ENCODE measurements around the gene SRD5A3. TPM values are rescaled to one million over a fixed set of nuclear protein-coding genes. Genes with fewer than 3 reads are reported as not detected.

Gene SRD5A3
- total RNA-seq, 2 experiments from 2014 or later: 12.9 to 15.9 TPM

DNA sequence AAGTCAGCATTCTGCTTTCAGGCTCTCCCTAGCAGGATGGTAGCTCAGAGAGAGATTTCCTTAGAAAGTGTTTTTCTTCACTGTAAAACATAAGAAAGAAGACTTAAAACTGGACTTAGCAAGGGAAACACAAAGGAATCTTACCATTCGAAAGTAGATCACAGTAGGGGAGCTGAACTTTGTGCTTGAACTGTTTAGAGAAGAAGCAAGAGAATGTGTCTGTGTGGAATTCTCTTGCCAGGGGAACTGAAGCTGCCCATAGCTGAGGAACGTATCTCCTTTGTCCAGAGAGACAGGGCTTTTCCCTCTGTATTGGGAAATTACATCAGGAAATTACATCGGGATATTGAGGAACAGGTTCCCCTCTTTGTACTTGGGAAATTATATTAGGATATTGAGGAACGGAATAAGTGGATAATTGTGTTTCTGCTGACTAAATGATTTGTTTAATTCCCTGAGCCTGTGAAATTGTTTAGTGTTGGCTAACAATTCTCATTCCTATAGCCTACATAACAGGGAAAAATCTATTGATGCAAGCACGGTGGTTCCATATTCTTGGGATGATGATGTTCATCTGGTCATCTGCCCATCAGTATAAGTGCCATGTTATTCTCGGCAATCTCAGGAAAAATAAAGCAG, 21.2 kb downstream of the SRD5A3 start:
- Mint-ChIP-seq H3K27me3 (no peaks in the 10 kb centered on the region), H3K4me1 (ENCODE audit: low read depth) (no peaks in the 10 kb centered on the region), H3K9me3 (no peaks in the 10 kb centered on the region), H3K4me3 (no peak overlapping the region), H3K27ac (no peak overlapping the region), H3K36me3 (ENCODE audit: low read depth) (peaks cover 4% of the 10 kb centered on the region)
- CTCF ChIA-PET: interaction anchor here (1.2 to 1.3 kb wide), 2 partner anchors 10 to 12 kb away, joined by 3 read pairs; no protein-coding TSS in a partner anchor
- TF ChIP-seq, protein P1, sequence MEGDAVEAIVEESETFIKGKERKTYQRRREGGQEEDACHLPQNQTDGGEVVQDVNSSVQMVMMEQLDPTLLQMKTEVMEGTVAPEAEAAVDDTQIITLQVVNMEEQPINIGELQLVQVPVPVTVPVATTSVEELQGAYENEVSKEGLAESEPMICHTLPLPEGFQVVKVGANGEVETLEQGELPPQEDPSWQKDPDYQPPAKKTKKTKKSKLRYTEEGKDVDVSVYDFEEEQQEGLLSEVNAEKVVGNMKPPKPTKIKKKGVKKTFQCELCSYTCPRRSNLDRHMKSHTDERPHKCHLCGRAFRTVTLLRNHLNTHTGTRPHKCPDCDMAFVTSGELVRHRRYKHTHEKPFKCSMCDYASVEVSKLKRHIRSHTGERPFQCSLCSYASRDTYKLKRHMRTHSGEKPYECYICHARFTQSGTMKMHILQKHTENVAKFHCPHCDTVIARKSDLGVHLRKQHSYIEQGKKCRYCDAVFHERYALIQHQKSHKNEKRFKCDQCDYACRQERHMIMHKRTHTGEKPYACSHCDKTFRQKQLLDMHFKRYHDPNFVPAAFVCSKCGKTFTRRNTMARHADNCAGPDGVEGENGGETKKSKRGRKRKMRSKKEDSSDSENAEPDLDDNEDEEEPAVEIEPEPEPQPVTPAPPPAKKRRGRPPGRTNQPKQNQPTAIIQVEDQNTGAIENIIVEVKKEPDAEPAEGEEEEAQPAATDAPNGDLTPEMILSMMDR (IDR thresholded peaks at IDR 0.05): no peak
- DNase-seq (no peak), ATAC-seq (no peak)
- POLR2A ChIA-PET: no interaction called here
- intact Hi-C loops (cut with micrococcal nuclease): no loop called here

DNA sequence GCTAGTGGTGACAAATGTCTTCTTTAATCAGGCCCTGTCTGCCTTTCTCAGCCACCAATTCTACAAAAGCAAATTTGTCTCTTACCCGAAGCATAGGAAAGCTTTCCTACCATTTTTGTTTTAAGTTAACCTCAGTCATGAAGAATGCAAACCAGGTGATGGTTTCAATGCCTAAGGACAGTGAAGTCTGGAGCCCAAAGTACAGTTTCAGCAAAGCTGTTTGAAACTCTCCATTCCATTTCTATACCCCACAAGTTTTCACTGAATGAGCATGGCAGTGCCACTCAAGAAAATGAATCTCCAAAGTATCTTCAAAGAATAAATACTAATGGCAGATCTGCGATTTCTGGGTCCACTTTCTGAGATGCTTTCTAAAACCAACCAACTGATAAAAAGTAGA, 23.9 kb downstream of the SRD5A3 start:
- Mint-ChIP-seq H3K36me3 (ENCODE audit: low read depth) (peaks cover under 1% of the 10 kb centered on the region), H3K4me1 (ENCODE audit: low read depth) (no peaks in the 10 kb centered on the region), H3K27ac (no peak overlapping the region), H3K27me3 (no peaks in the 10 kb centered on the region), H3K9me3 (no peaks in the 10 kb centered on the region), H3K4me3 (no peak overlapping the region)
- ATAC-seq: no peak
- ChIA-PET CTCF (no interaction called here), POLR2A (no interaction called here)
- intact Hi-C loops (cut with micrococcal nuclease): no loop called here
- DNase-seq: no peak
- TF ChIP-seq, protein P1 (IDR thresholded peaks at IDR 0.05): no peak

DNA sequence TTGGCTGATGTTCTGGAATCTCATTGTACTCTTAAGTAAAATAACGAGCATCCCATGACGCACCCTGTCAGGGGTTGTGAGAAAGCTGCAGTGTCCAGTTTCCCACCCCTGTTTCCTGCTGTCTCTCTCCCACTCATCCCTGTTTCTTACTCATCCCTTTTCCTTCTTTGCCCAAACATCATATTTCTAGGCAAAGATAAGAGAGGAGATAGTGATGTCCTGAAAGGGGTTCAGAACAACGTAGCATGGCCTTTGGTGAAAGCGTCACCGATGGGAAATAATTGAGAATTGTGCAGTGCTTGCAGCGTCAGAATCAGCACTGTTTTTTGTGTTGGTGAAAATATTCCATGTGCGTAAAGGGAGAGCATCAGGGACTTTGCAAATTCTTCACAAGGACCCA, 26.2 kb downstream of the SRD5A3 start:
- intact Hi-C loops (cut with micrococcal nuclease): no loop called here
- Mint-ChIP-seq H3K36me3 (ENCODE audit: low read depth) (no peaks in the 10 kb centered on the region), H3K27ac (no peak overlapping the region), H3K4me3 (no peak overlapping the region), H3K4me1 (ENCODE audit: low read depth) (no peaks in the 10 kb centered on the region), H3K27me3 (no peaks in the 10 kb centered on the region), H3K9me3 (no peaks in the 10 kb centered on the region)
- DNase-seq: no peak
- no peak for ATAC-seq
- ChIA-PET CTCF (interaction anchor here (0.6 to 1.5 kb wide), 3 partner anchors 10 to 176 kb away, joined by 3 read pairs; no protein-coding TSS in a partner anchor), POLR2A (no interaction called here)
- TF ChIP-seq, protein P1 (IDR thresholded peaks at IDR 0.05): no peak

DNA sequence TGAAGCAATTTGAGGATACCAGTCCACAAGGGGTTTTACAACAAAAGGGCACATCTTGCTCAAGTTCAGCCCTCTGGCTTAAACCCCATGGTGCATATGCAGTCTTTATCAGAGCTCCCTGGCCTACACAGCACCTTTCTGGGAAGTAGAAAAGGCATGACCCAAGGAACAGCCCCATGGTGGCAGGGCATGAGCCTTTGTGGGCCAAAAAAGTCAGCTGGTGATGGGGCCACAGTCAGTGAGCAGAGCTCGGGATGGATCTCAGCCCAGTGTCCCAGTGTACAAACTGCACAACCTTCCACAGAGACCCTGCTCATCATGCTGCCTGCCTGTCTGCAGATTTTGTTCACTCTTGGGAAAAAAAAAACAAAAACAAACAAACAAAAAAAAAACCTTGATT, 27.4 kb downstream of the SRD5A3 start:
- no peak for DNase-seq
- H3K36me3 Mint-ChIP-seq (ENCODE audit: low read depth): no peaks in the 10 kb centered on the region
- ATAC-seq: no peak
- no peak overlapping the region for H3K4me3 Mint-ChIP-seq
- no peaks in the 10 kb centered on the region for H3K4me1 Mint-ChIP-seq (ENCODE audit: low read depth)
- intact Hi-C loops (cut with micrococcal nuclease): no loop called here
- H3K27me3 Mint-ChIP-seq: no peaks in the 10 kb centered on the region
- POLR2A ChIA-PET: no interaction called here
- TF ChIP-seq, protein P1 (IDR thresholded peaks at IDR 0.05): no peak
- H3K9me3 Mint-ChIP-seq: no peaks in the 10 kb centered on the region
- H3K27ac Mint-ChIP-seq: no peak overlapping the region
- CTCF ChIA-PET: no interaction called here

DNA sequence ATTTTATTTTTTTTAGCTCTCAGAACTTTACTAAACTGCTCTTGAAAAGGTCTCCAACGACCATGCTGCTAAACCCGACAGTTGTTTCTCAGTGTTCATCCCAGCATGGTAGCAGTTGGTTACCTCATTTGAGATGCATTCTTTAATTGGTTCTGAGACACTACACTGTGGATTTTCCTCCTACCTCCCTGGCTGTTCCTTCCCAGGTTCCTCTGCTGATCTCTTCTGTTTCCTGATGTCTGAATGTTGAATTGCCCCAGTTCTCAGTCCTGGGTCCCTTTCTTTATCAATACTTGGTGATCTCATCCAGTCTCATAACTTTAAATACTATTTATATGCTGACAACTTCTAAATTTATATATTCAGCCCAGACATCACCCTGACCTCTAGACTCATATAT, 30.7 kb downstream of the SRD5A3 start:
- Mint-ChIP-seq H3K4me3 (no peak overlapping the region), H3K9me3 (no peaks in the 10 kb centered on the region), H3K4me1 (ENCODE audit: low read depth) (no peaks in the 10 kb centered on the region), H3K27me3 (no peaks in the 10 kb centered on the region), H3K36me3 (ENCODE audit: low read depth) (no peaks in the 10 kb centered on the region), H3K27ac (no peak overlapping the region)
- ATAC-seq (no peak), DNase-seq (no peak)
- TF ChIP-seq, protein P1 (IDR thresholded peaks at IDR 0.05): no peak
- intact Hi-C loops (cut with micrococcal nuclease): no loop called here
- POLR2A ChIA-PET: no interaction called here
- CTCF ChIA-PET: interaction anchor here (1.3 to 1.7 kb wide), 2 partner anchors 10 to 31 kb away, joined by 4 to 5 read pairs; partner anchors contain the start of gene SRD5A3
